Kidney epithelial cell (primary cell): ENCODE measurements around the gene CASZ1. TPM values are rescaled to one million over a fixed set of nuclear protein-coding genes. Genes with fewer than 3 reads are reported as not detected.

Experiments
- DNase-seq: peaks from one replicate; pipeline ENCODE4 v3.0.0-alpha.2; 2010; ENCODE audit warnings: low read depth
- H3K27me3 ChIP-seq: 2 replicates; pipeline ENCODE4 v1.6.0; 2011; ENCODE audit warnings: low read length; ENCODE audit not compliant: control insufficient read depth, insufficient read depth
- H3K36me3 ChIP-seq: 2 replicates; pipeline ENCODE4 v1.5.1; 2011; ENCODE audit warnings: low read length; ENCODE audit not compliant: control insufficient read depth, insufficient read depth
- H3K4me3 ChIP-seq: 2 replicates; pipeline ENCODE4 v1.5.1; 2011; ENCODE audit warnings: low read depth, mild to moderate bottlenecking, control low read depth, low read length
- total RNA-seq: library from RNA; depleted of rRNA; stranded (reverse); fragments of >200 nt; gene quantifications from 2 replicates; pipeline ENCODE4 v1.2.3, GENCODE V29; 2015
- TF ChIP-seq, protein P1 (sequence below): IDR thresholded peaks from 2 replicates; pipeline ENCODE4 v1.5.1; 2011; ENCODE audit warnings: mild to moderate bottlenecking, moderate library complexity, low read length, control low read depth, inconsistent platforms; ENCODE audit not compliant: insufficient read depth, poor library complexity, severe bottlenecking

Gene CASZ1
- total RNA-seq, 1 donor from 2014 or later: 28.2 TPM

DNA sequence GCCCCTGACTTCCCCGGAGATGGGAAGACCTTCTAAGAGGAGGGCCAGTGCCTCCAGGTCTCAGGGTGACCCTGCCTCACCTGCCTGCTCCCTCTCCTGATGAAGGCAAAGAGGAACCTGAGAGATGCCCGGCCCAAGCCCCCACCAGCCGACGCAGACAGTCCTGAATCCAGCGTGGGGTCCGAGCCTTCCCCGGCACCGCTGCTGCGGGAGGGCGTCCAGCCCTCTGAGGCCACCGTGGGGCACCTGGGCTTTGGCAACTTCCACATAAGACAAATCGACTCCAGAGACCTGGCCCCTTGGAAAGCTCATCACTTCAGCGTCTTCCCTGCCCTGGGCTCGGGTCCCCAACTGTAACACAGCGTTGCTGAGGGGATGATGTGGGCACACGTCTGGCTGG lies 122.2 kb downstream of the CASZ1 start:
- Histone ChIP-seq H3K36me3 (no peaks in the 10 kb centered on the region), H3K4me3 (no peak overlapping the region), H3K27me3 (no peaks in the 10 kb centered on the region)
- TF ChIP-seq, protein P1, sequence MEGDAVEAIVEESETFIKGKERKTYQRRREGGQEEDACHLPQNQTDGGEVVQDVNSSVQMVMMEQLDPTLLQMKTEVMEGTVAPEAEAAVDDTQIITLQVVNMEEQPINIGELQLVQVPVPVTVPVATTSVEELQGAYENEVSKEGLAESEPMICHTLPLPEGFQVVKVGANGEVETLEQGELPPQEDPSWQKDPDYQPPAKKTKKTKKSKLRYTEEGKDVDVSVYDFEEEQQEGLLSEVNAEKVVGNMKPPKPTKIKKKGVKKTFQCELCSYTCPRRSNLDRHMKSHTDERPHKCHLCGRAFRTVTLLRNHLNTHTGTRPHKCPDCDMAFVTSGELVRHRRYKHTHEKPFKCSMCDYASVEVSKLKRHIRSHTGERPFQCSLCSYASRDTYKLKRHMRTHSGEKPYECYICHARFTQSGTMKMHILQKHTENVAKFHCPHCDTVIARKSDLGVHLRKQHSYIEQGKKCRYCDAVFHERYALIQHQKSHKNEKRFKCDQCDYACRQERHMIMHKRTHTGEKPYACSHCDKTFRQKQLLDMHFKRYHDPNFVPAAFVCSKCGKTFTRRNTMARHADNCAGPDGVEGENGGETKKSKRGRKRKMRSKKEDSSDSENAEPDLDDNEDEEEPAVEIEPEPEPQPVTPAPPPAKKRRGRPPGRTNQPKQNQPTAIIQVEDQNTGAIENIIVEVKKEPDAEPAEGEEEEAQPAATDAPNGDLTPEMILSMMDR: no peak
- DNase-seq: no peak

DNA sequence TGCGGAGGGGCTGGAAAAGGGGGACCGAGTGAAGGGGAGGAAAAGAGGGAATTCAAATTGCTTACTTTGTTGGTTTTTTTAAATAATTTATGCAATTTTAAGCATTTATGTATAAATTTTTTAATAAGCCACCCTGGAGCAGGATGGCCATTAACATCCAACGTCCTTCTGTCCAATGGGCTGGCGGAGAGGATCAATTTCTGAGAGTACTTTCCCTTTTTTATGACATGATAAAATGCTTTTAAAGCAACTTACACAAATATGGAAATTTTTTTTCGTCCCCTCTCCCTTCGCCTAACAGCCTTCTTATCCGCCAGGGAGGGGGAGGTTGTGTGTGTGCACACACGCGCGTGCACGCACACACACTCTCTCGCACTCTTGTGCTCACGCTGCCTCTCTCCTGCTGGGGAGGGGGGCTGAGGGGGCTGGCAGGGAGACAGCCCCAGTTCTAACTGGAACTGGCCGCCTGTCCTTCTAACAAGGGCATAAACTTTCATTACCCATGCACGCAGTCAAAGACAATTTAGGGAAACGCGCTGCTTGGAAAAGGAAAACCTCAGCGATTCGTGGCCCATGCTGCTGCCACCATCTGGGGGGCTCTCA lies 123.2 kb downstream of the CASZ1 start:
- TF ChIP-seq, protein P1: no peak
- H3K36me3 ChIP-seq: no peaks in the 10 kb centered on the region
- no peak overlapping the region for H3K4me3 ChIP-seq
- no peaks in the 10 kb centered on the region for H3K27me3 ChIP-seq
- DNase-seq: no peak

DNA sequence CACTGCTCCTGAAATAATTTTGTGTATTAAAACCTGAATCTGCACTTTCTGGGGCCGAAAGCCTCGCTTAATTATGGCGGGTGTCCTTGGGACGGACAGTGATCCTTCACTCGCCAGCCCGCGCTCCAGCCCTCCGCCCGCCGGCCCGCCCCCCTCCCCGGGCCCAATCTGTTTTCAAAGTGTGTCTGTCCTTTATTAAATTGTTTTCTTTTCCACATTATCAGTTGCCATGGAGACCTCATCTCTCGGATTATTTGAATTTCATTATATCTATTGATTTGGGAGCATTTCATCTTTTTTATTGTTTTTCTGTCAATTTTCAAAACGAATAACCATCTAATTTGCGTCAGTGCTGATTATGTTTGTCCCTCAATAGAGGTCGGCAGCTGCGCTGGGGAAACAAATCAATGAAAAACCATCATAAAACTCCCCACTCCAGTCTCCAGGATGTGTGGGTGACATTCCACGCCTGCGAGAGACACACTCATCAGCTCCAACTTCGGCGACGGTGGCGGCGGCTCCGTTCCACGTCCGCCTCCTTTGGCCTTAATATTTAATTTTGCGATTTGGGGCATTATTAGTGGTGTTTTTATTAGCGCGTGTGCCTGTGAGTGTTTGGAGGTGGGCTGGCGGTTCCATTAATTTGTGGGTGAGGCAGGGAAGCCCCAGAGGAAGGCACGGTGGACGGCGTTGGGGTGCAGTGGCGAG lies 123.9 kb downstream of the CASZ1 start:
- TF ChIP-seq, protein P1: no peak
- DNase-seq: no peak
- no peak overlapping the region for H3K4me3 ChIP-seq
- no peaks in the 10 kb centered on the region for H3K27me3 ChIP-seq
- no peaks in the 10 kb centered on the region for H3K36me3 ChIP-seq

DNA sequence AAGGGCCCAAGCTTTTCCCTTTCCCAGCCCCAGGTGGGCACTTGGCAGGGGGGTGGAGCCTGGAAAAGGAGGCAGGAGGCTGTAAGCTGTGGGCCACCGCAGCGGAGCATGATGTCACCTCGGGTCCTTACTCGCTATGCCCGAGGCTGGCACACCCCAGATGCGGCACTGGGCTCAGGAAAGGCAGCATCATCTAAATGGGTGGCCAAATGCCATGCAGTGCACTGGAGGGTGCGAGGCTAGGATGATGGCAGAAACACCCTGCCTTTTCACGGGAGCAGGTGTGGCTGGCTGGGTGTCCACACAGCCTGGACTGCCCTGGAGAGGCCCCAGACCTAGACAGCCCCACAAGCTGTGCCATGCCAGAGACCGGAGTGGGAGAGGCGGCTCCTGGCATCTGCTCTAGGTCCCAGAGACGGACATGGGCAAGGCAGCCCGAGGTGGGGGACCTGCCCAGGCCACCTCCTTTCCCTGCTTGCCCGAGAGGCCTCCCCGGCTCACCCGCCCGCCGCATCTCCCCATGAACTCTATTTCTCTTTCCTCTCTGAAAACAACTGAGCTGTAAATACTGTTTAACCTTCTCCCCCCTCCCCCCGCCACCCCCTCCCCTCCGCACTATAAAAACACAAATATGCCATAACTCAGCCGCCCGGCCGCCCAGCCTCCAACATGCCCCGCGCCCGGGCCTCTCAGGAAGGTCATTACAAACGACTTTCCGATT lies 124.7 kb downstream of the CASZ1 start:
- TF ChIP-seq, protein P1: no peak
- H3K27me3 ChIP-seq: no peaks in the 10 kb centered on the region
- H3K4me3 ChIP-seq: no peak overlapping the region
- no peaks in the 10 kb centered on the region for H3K36me3 ChIP-seq
- no peak for DNase-seq

DNA sequence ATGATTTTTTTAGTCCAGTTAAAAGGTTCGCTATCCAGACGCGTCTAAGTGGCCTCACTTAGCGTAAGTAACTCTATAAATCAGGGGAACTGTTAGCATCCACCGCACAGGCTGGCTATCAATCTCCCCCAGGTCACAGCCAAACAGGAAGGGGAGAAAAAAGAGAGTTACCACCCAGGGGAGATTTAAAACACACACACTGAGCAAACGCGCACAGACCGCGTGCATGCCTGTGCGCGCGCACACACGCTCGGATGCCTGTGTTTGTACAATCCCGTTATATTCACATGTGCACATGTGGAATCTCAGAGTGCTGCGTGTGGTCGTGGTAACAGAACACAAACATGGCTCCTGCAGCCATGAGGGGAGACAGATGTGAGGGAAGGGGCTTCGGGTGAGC lies 125.4 kb downstream of the CASZ1 start:
- Histone ChIP-seq H3K4me3 (no peak overlapping the region), H3K36me3 (no peaks in the 10 kb centered on the region), H3K27me3 (no peaks in the 10 kb centered on the region)
- TF ChIP-seq, protein P1: no peak
- DNase-seq: no peak
